ENCODE measurements around the gene CERS3.

CERS3 gene

GRCh38 chr15:100394736-100395440 lies 133.9 kb downstream of the CERS3 start:
- H3K9me3 ChIP-seq (ENCODE audit: control insufficient read depth, low read length), result no peaks in the 10 kb centered on the region
- no peaks in the 10 kb centered on the region for H3K4me1 ChIP-seq (ENCODE audit: control insufficient read depth, insufficient read depth, low read length)
- no peak overlapping the region for H3K4me3 ChIP-seq (ENCODE audit: insufficient read depth, low read depth, low read length)
- H3K27ac ChIP-seq (ENCODE audit: insufficient read depth, low read depth, low read length, poor library complexity, severe bottlenecking), result no peak overlapping the region
- H3K27me3 ChIP-seq (ENCODE audit: control insufficient read depth, insufficient read depth, low read length, poor library complexity, severe bottlenecking), result no peaks in the 10 kb centered on the region
- no peaks in the 10 kb centered on the region for H3K36me3 ChIP-seq (ENCODE audit: control insufficient read depth, insufficient read depth, low read length)
- WGBS, 2 experiments, result 76 to 80% methylated on average over 3 to 4 of the region's 4 CpGs

GRCh38 chr15:100393008-100393407 lies 135.7 kb downstream of the CERS3 start:
- Histone ChIP-seq H3K4me1 (ENCODE audit: control insufficient read depth, insufficient read depth, low read length) (no peaks in the 10 kb centered on the region), H3K4me3 (ENCODE audit: insufficient read depth, low read depth, low read length) (no peak overlapping the region), H3K36me3 (ENCODE audit: control insufficient read depth, insufficient read depth, low read length) (no peaks in the 10 kb centered on the region), H3K9me3 (ENCODE audit: control insufficient read depth, low read length) (no peaks in the 10 kb centered on the region), H3K27ac (ENCODE audit: insufficient read depth, low read depth, low read length, poor library complexity, severe bottlenecking) (no peak overlapping the region), H3K27me3 (ENCODE audit: control insufficient read depth, insufficient read depth, low read length, poor library complexity, severe bottlenecking) (no peaks in the 10 kb centered on the region)
- 33 to 83% methylated on average over 1 to 2 of the region's 2 CpGs for WGBS, 2 experiments

DNA sequence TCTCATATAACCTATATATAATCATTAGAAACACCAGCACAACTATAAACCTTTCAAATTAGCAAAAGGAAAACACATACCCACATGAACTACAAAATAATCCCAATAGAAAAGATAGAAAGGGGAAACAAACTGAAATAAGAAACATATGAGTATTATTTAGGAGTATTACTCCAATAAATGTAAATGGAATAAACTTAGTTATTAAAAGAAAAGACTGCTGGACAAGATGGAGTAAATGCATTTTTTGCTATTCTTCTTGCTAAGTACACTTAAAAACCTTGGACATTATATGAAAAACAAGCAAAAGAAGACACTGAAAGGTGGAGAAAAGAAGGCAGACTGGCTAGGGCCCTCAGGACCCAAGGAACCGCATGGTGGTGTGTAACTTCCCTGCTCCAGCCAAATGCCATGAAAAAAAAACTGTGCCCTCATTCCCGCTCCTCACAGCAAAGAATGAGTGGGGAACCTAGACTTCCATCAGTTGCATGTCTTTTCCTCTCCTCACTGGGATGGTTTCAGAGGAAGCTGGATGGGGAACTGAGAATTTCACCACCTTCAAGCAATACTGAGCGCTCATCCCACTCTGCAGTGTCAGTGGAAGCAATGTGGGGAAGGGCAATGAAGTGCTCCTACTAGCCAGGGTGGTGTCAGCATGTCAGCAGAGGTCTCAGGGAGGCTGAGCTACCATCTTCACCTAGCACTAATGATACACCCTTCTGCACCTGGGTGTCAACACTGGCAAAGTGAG lies 143.3 kb downstream of the CERS3 start:
- no peaks in the 10 kb centered on the region for H3K27me3 ChIP-seq (ENCODE audit: control insufficient read depth, insufficient read depth, low read length, poor library complexity, severe bottlenecking)
- H3K4me3 ChIP-seq (ENCODE audit: insufficient read depth, low read depth, low read length), result no peak overlapping the region
- WGBS, 2 experiments, result 92% methylated on average over 3 of the region's 3 CpGs
- H3K36me3 ChIP-seq (ENCODE audit: control insufficient read depth, insufficient read depth, low read length), result no peaks in the 10 kb centered on the region
- H3K9me3 ChIP-seq (ENCODE audit: control insufficient read depth, low read length), result no peaks in the 10 kb centered on the region
- no peaks in the 10 kb centered on the region for H3K4me1 ChIP-seq (ENCODE audit: control insufficient read depth, insufficient read depth, low read length)
- no peak overlapping the region for H3K27ac ChIP-seq (ENCODE audit: insufficient read depth, low read depth, low read length, poor library complexity, severe bottlenecking)

DNA sequence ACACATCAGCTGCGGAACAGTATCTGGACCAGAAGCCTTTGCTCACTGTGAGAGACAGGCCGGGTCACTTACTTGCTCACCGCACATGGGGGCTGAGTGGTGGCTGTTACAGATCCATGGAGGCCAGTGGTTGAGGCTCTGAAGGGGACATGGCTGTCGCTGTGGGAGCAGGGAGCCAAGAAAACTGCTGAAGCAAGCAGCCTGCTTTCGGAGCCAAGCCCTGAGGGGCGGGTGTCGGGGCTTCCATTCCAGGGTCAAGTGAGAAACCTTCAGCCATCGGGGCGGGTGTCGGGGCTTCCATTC lies 144.7 kb downstream of the CERS3 start:
- Histone ChIP-seq H3K27ac (ENCODE audit: insufficient read depth, low read depth, low read length, poor library complexity, severe bottlenecking) (no peak overlapping the region), H3K27me3 (ENCODE audit: control insufficient read depth, insufficient read depth, low read length, poor library complexity, severe bottlenecking) (no peaks in the 10 kb centered on the region), H3K36me3 (ENCODE audit: control insufficient read depth, insufficient read depth, low read length) (no peaks in the 10 kb centered on the region), H3K4me3 (ENCODE audit: insufficient read depth, low read depth, low read length) (no peak overlapping the region), H3K9me3 (ENCODE audit: control insufficient read depth, low read length) (no peaks in the 10 kb centered on the region), H3K4me1 (ENCODE audit: control insufficient read depth, insufficient read depth, low read length) (no peaks in the 10 kb centered on the region)
- 87% methylated on average over 10 of the region's 10 CpGs for WGBS, 2 experiments

DNA sequence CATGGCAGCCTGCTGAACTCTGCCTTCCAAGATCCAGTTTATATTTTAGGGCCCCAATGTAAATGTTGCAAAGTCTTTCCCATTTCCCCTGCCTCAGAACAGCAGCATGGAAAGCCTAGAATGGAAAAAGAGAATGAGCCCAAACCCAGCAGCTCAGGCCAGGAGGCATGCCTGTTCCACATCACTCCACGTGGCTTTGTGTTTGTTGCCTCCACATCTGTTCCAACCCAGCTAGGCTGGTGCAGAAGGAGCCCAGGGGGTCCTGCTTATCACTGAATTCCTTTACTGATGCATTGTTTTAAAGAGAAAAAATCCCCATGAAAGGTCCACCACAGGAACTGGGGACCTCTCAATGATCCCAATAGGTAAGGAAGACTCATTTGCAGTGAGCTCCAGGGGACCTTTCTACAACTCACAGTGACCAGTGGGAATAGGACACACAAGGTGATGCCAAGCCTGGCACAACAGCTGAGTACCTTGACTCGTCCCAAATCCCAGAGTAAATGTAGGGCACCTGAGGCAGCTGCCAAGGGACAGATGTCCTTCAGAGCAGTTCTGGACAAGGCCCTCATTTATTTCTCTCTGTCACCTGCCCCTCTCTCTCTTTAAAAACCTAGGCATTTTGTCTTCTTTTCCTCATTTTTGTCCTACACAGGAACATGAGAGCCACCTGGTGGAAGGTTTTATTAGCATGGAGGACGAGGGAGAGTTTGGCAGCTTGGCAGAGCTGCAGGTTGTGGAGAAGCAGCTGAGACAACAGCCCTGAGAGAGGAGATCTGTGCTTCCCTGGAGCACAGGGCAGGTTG lies 145.2 kb downstream of the CERS3 start:
- H3K27ac ChIP-seq (ENCODE audit: insufficient read depth, low read depth, low read length, poor library complexity, severe bottlenecking), result no peak overlapping the region
- no peak overlapping the region for H3K4me3 ChIP-seq (ENCODE audit: insufficient read depth, low read depth, low read length)
- no peaks in the 10 kb centered on the region for H3K27me3 ChIP-seq (ENCODE audit: control insufficient read depth, insufficient read depth, low read length, poor library complexity, severe bottlenecking)
- no peaks in the 10 kb centered on the region for H3K36me3 ChIP-seq (ENCODE audit: control insufficient read depth, insufficient read depth, low read length)
- no peaks in the 10 kb centered on the region for H3K9me3 ChIP-seq (ENCODE audit: control insufficient read depth, low read length)
- 56% methylated on average over 3 of the region's 3 CpGs for WGBS, 2 experiments
- no peaks in the 10 kb centered on the region for H3K4me1 ChIP-seq (ENCODE audit: control insufficient read depth, insufficient read depth, low read length)

- peak overlapping the region; percentile 38 for H3K4me3 ChIP-seq (ENCODE audit: insufficient read depth, low read depth, low read length)
- no peaks in the 10 kb centered on the region for H3K9me3 ChIP-seq (ENCODE audit: control insufficient read depth, low read length)
- H3K4me1 ChIP-seq (ENCODE audit: control insufficient read depth, insufficient read depth, low read length), result no peaks in the 10 kb centered on the region
- no peaks in the 10 kb centered on the region for H3K36me3 ChIP-seq (ENCODE audit: control insufficient read depth, insufficient read depth, low read length)
- no peak overlapping the region for H3K27ac ChIP-seq (ENCODE audit: insufficient read depth, low read depth, low read length, poor library complexity, severe bottlenecking)
- WGBS, 2 experiments, result 8 to 10% methylated on average over 8 of the region's 8 CpGs
- peaks cover 35% of the 10 kb centered on the region for H3K27me3 ChIP-seq (ENCODE audit: control insufficient read depth, insufficient read depth, low read length, poor library complexity, severe bottlenecking)
Observed at GRCh38 chr15:100373942-100374341, 154.8 kb downstream of the CERS3 start.

DNA sequence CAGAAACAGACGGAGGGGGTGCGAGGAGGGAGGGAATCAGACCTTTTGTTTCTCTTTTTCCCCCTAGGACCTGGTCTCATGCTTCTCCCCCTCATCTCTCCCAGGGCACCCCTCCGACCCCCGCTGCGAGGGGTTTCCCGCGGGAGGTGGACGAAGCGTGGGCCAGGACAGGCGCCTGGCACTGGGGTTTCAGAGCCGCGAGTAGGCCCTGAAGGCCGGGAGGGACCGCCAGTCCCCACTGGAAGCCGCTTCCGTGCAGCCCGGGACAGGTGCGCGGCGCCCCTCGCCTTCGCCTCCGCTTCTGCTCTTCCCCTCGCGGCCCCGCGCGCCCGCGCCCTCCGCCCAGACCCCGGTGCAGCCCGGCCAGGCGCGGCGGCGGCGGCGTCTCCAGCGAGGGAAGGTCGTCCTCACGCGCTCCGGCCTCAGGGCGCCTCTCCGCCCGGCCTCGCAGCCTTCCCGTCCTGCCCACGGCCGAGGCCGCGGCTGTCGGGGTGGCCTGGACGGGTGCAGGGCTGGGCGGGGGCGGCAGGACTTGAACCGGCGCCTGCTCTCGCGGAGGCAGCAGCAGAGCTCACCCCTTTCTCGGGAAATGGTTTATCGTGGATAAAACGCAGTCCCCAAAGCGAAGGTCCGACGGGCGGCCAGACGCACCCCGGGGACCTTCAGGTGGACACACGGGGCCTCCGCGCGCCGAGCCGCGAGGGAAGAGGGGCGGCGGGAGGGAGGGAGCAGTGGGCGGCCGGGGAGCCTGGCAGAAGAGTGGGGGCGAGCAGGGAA lies 155.4 kb downstream of the CERS3 start:
- Histone ChIP-seq H3K36me3 (ENCODE audit: control insufficient read depth, insufficient read depth, low read length) (no peaks in the 10 kb centered on the region), H3K27ac (ENCODE audit: insufficient read depth, low read depth, low read length, poor library complexity, severe bottlenecking) (no peak overlapping the region), H3K27me3 (ENCODE audit: control insufficient read depth, insufficient read depth, low read length, poor library complexity, severe bottlenecking) (peaks cover 35% of the 10 kb centered on the region), H3K9me3 (ENCODE audit: control insufficient read depth, low read length) (no peaks in the 10 kb centered on the region), H3K4me1 (ENCODE audit: control insufficient read depth, insufficient read depth, low read length) (no peaks in the 10 kb centered on the region), H3K4me3 (ENCODE audit: insufficient read depth, low read depth, low read length) (peak overlapping the region; percentile 38)
- 1 to 2% methylated on average over 77 to 81 of the region's 82 CpGs for WGBS, 2 experiments

DNA sequence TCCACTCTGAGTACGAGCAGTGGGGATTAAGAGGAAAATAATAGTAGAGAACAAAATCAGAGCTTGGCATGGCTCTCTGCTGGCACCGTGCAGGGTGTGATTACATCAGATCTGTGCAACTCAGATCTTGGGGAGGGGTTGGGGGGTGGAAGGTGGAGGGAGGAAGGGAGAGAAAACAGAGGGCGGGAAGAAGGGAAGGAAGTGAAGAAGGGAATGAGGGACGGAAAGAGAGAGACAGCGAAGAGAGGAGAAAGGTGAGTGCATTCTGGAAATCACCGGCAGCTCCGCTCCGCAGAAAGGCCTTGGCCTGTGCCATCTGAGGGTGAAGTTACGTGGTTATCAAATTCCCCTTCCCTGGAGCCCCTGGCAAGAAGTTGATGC lies 156.0 kb downstream of the CERS3 start:
- Histone ChIP-seq H3K27me3 (ENCODE audit: control insufficient read depth, insufficient read depth, low read length, poor library complexity, severe bottlenecking) (peaks cover 35% of the 10 kb centered on the region), H3K27ac (ENCODE audit: insufficient read depth, low read depth, low read length, poor library complexity, severe bottlenecking) (no peak overlapping the region), H3K36me3 (ENCODE audit: control insufficient read depth, insufficient read depth, low read length) (no peaks in the 10 kb centered on the region), H3K9me3 (ENCODE audit: control insufficient read depth, low read length) (no peaks in the 10 kb centered on the region), H3K4me1 (ENCODE audit: control insufficient read depth, insufficient read depth, low read length) (no peaks in the 10 kb centered on the region), H3K4me3 (ENCODE audit: insufficient read depth, low read depth, low read length) (peak overlapping the region; percentile 38)
- WGBS, 2 experiments, result 30 to 35% methylated on average over 9 of the region's 9 CpGs

GRCh38 chr15:100355342-100355741 lies 173.4 kb downstream of the CERS3 start:
- Histone ChIP-seq H3K9me3 (ENCODE audit: control insufficient read depth, low read length) (no peaks in the 10 kb centered on the region), H3K27me3 (ENCODE audit: control insufficient read depth, insufficient read depth, low read length, poor library complexity, severe bottlenecking) (no peaks in the 10 kb centered on the region), H3K36me3 (ENCODE audit: control insufficient read depth, insufficient read depth, low read length) (no peaks in the 10 kb centered on the region), H3K4me1 (ENCODE audit: control insufficient read depth, insufficient read depth, low read length) (no peaks in the 10 kb centered on the region), H3K4me3 (ENCODE audit: insufficient read depth, low read depth, low read length) (no peak overlapping the region), H3K27ac (ENCODE audit: insufficient read depth, low read depth, low read length, poor library complexity, severe bottlenecking) (no peak overlapping the region)
- 75 to 77% methylated on average over 2 of the region's 2 CpGs for WGBS, 2 experiments
